GM18520 (cell line): ENCODE results near the gene HDGFL2.
"Not testable (repeated sequence)": the region's sequence is repeated elsewhere in the genome, so short reads cannot be mapped to it uniquely, and the experiment has no call there.

Experiments used
- ATAC-seq: cut with Tn5 transposase; IDR thresholded peaks from one replicate; pipeline ENCODE4 v1.9.1; 2021; ENCODE audit not compliant: unreplicated experiment

The HDGFL2 gene

GRCh38 chr19:4529924-4530522 is 57.9 kb downstream of the HDGFL2 start:
- ATAC-seq = no peak

DNA sequence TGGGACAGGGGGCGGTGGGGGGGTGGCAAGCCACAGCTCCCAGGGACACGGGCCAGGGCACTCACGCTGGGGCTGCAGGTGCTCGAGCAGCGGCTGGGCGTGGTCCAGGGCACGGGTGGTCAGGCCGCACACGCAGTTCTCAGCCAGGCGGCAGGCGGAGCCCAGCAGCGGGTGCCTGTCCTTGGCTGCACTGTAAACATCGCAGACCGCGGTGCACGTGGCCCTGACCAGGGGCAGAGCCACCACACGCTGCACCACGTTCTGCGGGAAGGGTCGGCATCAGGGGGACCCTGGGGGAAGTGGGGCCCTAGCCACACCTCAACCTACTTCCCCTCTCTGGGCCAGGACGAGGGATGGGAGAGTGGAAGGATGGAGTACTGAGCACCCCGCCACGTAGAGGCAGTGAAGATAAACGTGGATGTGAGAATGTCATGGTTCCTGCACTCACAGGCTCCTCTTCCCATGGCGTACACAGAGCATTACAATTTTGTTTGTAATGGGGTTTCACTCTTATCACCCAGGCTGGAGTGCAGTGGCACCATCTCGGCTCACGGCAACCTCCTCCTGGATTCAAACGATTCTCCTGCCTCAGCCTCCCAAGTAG is 59.6 kb downstream of the HDGFL2 start:
- ATAC-seq = no peak

- no peak for ATAC-seq
These were observed 61.2 kb downstream of the HDGFL2 start for GRCh38 chr19:4533334-4533733.

DNA sequence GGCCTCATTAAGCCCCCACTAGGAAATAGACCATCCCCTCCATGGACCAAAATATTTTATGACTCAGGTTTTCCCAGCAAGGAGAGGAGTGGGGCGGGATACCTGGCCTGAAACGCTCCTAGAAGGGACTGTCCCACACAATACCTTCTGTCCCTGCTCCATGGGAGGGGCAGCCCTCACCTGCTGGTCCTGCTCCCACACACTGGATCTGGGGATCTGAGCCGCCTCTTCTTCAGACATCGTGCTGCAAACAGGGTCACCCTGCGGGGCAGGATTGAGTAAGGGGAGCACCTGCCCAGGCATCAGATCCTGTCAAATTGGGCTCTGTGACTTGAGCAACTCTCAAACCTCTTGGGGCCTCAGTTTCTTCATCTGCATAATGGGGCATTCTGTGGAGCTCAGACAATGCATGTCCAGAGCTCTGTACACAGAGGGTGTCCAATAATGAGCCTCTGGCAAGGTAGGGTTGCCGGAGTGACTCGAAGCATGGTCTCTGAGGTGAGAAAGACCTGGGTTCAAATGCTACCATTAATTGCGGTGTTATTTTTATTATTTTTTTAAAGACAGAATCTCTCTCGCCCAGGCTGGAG is 61.8 kb downstream of the HDGFL2 start:
- no peak for ATAC-seq

GRCh38 chr19:4534836-4535658 is 63.0 kb downstream of the HDGFL2 start, which contains the start of gene PLIN5:
Gene PLIN5 (minus strand): TSS chr19:4535224. CDS start chr19:4534074, 1,150 bp downstream.
- ATAC-seq = no peak

DNA sequence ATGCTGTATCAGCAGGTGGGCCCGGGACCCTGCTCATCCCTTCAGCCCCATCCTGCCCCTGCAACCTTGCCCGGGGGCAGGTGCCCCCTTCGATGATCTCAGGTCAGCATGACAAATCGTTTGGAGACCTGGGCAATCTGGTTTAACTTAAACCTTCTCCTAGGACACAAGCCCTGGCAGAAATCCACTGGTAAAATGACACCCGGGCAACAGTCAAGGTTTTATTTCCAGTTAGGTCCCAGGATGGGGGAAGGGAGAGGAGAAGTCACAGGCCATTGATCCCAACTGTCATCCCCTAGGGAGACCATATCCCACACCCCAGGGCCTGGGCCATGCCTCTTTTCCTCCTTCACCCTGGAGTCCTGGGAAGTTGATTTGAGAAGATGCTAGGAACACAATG is 64.7 kb downstream of the HDGFL2 start:
- no peak for ATAC-seq

DNA sequence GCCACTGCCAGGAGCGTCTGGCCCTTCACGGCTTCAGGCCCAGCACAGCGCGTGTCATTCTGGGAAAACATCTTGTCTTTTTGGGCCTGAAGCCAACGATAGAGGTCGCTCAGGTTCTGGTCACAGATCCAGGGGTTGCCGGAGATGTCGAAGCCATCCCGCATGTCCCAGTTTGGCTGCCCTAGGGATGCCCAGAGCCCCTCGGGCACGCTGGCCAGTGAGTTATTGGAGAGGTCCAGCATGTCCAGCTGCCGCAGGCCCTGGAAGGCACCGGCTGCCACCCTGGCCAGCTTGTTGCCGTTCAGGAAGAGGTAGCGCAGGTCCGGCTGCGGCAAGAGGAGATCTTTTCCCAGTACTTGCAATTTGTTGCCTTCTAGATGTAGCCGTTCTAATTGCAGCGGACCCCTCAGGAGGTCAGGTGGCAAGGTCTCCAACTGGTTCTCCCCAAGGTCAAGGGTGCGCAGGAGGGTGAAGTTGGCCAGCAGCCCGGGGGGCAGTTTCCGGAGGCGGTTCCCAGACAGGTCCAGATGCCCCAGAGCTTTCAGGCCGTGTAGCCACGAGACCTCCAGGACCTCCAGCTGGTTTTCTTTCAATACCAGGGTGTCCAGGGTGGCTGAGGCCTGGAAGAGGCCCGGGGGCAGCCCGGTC is 66.0 kb downstream of the HDGFL2 start:
- no peak for ATAC-seq

- ATAC-seq = no peak
These were observed 66.5 kb downstream of the HDGFL2 start for GRCh38 chr19:4538601-4538954.

DNA sequence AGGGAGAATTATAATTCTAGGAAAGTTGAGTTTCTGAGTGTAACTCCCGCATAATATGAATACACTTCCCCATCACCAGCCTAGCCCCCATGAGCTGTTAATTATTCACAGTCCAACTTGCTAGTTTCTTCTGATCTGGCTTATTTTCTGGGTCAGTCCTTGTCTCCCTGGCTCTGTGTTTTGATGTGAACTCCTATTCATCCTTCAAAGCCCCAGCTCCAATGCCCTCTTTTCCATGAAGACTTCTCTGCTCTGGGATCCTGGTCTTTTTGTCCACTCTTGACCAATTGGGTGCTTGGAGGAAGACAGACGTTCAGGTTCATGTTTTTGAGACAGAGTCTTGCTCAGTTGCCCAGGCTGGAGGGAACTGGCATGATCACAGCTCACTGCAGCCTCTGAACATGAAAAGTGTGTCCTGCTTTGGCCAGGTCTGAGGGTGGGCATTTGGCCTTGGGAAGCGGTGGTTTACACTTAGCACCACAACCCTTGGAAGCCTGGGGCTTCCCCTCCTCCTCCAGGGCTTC is 67.1 kb downstream of the HDGFL2 start:
- ATAC-seq = no peak

DNA sequence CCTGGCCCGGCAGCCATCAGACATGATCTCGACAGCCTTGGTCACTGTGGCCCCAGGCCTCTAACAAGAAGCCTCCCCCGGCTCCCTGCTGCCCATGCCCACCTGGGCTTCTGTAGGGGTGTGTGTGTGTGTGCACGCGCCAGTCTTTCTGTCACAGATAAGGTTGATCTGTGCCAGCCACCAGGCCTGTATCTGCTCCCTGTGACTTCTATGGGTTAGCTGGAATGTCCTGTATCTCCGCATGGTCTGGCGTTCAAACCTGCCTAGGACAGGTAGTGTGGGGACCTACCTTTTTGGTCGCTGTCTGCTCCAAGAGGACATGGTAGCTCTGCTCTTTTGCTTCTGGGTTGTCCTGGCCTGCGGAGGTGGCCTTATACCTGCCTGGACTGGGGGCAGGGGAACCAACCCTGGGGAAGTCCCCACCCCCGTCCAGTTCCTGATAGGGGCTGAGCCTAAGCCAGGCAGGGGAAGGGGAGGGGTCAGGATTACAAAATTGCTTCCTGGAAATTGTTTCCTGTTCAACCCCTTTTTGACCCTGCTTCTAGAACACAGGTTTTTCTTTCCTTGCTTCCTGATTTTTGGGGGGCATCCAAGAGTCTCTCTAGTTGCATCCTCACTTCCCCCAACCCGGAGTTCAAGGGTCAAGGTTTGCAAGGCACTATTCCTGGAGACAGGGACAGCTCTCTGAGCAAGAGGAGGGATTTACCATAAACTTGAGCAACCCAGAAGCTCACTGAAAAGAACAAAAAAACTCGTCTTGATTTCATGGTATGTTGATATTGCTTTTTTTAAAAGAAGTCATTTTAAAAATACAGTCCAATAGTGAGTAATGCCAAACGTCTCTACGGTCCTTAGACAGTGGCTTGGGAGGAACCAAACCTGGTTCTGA is 67.8 kb downstream of the HDGFL2 start, which contains the start of gene LRG1:
Gene LRG1 (minus strand): TSS at position 344 of the 889 bp plus-strand sequence. CDS start 23 bp downstream, at position 321.
- no peak for ATAC-seq

- ATAC-seq = no peak
These were observed 69.2 kb downstream of the HDGFL2 start for GRCh38 chr19:4541114-4541805.

DNA sequence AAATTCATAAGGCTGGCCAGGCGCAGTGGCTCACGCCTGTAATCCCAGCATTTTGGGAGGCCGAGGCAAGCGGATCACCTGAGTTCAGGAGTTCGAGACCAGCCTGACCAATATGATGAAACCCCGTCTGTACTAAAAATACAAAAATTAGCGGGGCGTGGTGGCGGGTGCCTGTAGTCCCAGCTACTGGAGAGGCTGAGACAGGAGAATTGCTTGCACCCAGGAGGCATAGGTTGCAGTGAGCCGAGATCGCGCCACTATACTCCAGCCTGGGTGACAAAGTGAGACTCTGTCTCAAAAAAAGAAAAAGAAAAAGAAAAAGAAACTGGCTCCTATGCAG is 69.7 kb downstream of the HDGFL2 start:
- not testable (repeated sequence) for ATAC-seq

- ATAC-seq = no peak
These were observed 71.1 kb downstream of the HDGFL2 start for GRCh38 chr19:4542896-4543841.

GRCh38 chr19:4543842-4544647 is 71.9 kb downstream of the HDGFL2 start:
- ATAC-seq = no peak

DNA sequence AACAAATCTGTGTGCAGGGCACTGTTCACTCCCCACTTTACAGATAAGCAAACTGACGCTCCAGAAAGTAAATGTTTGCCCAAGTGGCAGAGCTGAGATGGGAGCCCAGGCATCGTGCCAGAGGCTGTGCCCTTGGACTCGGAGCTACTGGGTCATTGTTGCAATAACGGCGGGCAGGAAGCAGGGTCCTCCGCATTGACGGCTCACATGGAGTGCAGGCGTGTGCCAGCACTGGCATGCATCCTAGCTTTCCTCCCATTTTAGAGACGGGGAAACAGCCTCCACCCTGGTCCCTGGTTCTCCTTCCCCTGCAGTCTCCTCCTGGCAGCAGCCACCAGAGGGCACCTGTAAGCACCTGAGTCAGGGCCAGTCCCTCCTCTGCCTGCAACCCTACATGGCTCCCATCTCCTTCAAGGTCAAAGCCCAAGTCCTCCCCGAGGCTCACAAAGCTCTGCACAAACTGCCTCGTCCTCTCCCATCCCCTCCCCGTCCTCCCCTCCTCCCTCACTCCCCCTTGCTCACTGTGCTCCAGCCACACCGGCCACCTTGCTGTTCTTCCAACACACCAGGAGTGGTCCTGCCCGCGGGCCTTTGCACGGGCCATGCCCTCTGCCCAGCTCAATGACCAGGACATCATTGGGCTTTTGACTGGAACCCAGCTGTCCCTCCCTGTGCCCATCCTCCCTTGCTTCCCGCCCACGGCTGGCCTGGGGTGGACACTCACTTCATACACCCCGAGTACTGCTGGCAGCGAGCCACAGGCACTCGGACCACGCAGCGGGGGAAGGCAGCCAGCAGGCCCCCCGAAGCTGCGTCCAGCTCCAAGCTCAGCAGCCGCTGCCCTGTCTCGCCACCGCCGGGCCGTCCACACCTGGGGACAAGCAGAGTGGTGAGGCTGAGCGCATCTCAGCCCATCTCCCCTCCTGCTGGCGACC is 75.5 kb downstream of the HDGFL2 start:
- no peak for ATAC-seq

GRCh38 chr19:4548238-4548584 is 76.1 kb downstream of the HDGFL2 start:
- ATAC-seq = no peak

GRCh38 chr19:4550018-4550417 is 77.9 kb downstream of the HDGFL2 start:
- ATAC-seq = no peak
